ENCODE results near the gene NBAS.

The NBAS gene

DNA sequence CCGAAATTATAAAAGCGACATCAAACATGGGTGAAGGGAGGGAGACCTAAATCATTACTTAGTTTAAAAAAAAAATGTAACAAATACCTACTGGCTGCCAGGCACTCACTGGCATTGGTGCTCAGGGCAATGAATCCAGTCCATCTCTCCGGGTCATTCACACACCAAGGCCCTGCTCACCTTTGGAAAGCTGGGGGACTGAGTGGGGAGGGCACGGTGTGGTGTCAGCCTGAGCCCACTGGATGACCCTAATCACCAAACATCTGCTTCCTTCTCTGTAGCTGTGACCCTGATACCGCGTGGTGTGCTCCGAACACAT lies 30.2 kb upstream of the NBAS start:
- no peak for DNase-seq (ENCODE audit: low spot score)

DNA sequence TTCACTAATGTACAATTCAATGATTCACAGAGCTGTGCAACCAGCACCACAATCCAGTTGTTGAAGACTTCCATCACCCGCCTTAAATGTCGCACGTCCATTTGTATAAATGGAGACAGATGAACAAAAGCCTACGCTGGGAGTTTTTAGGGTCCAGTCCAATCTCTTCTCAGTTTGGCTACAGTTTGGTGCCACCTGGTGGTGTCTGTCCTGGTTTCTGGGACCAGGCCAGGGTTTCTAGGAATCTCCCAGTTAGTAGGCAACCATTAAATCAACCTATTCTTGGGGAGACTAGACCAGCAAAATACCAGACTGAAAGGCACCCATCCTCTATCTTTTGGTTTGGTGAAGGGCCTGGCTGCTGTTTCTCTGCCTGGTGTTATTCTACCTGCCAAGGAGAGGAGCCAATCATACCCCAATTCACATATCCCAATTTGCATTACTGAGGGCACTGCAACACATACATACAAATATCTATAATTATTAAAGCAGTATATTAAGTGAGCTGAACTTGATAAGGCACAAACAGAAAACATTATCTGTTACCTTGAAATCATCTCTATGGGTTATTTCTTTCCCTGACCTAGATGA lies 27.3 kb upstream of the NBAS start:
- DNase-seq (ENCODE audit: low spot score): no peak

DNA sequence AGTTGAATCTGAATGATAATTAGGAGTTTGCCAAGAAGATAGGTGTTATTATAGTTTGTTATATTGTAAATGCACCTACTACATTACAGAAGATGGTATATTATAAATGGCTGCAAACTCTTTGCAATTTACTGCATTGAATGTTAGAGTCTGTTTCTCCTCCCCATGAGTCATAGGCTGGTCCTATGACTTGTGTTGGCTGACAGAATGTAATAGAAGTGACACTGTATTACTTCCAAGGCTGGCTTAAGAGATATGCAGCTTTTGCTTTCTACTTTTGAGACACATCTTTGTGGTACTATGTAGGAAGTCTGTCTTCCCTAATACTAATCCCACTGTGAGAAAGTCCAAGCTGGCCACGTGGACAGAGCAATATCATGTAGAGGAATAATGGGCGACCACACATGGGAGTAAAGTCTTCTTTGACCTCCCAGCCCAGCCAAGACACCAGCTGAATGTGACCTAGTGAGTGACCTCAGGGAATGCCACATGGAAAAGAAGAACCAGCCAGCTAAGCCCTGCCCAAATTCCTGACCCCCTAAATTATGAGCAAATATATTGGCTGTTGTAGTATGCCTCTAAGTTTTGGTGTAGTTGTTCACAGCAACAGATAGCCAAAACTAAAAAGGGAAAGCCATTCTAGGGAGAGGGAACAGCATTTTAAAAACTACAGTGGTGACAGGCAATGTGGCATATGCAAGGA lies 23.8 kb upstream of the NBAS start:
- no peak for DNase-seq (ENCODE audit: low spot score)

DNA sequence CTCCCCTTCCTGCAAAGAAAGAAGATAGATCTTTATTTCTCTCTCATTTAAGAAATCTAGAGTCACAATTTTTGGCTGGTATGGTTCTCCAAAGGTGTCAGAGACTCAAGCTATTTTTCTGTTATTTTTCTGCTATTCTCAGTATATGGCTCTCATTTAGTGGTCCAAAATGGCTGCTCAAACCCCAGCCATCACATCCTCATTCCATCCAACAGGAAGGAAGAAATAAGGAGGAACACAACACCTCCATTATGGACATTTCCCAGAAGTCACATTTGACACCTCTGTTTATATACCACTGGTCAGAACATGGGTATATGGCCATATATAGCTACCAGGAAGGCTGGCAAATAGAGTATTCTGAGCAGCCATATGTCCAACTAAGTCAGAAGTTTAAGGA lies 23.2 kb upstream of the NBAS start:
- DNase-seq (ENCODE audit: low spot score): no peak

DNA sequence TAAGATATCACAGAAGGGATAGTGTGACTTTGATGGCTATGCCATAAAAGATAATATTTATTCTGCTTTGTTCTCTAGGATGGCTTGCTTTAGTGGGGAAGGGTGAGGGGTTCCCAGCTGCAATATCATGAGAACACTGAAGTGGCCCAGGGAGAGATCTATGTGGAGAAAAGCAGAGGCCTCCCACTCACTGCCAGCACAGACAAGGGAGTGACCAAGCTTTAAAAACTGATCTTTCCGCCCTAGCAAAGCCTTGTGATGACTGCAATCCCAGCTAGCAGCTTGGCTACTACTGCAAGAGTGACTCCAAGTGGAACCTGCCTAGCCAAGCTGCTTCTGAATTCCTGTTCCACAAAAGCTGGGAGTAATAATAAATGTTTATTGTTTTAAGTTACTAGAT lies 22.7 kb upstream of the NBAS start:
- no peak for DNase-seq (ENCODE audit: low spot score)

DNA sequence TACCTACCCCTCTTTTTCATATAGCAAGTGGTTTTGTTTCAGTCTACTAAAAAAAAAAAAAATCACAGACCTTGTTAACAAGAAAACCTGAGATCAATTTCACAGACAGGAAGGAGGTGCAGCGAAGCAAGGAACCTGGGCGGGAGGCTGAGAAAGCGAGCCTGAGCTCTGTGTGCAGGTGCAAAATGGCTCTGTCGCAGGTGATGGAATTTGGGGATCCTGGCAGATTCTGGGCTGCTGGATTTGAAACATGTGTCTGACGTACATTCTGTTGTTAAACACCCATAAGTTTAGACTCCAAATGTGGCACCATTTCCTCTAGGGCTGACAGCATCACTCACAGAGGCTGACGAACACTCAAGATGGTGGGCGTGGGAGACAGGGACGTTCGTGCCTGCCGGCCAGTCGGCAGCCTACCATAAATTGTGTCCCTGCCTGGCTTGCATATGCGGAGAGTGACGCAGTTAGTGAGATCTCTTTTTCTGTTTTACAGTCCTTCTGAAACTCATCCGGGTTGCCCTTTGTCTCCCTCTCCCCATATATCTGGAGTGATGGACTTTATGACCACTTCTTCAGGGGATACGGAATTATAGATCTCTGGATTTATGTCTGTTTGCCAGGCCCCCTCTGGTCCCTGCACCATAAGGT lies 21.7 kb upstream of the NBAS start:
- DNase-seq (ENCODE audit: low spot score): no peak

DNA sequence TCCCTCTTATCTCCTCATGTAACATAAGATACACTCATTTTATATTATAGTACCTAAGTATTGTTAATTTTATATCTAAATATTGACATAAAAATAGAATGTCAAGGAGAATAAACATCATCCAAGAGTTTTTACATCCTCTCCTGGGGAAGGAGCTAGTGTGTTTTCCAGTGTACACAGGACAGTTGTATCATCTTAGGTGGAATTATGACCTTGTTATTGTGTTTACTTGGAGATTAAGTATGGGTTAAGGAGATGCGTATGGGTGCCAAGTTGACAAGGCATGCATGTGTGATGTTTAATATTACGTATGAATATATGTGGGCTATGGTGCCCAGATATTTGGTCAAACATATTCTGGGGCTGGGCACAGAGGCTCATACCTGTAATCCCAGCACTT lies 19.3 kb upstream of the NBAS start:
- no peak for DNase-seq (ENCODE audit: low spot score)

DNA sequence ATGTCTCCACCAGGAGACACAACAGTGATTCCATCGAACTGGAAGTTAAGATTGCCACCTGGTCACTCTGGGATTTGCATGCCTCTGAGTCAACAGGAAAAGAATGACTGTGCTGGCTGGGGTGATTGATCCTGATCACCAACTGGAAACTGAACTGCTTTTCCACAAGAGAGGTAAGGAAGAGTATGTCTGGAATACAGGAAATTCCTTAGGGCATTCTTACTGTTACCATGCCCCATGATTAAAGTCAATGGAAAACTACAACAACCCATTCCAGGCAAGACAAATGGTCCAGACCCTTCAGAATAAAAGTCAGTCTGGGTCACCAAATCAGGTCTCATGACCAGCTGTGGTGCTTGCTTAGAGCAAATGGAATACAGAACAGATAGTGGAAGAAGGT lies 18.5 kb upstream of the NBAS start:
- DNase-seq (ENCODE audit: low spot score): no peak

DNA sequence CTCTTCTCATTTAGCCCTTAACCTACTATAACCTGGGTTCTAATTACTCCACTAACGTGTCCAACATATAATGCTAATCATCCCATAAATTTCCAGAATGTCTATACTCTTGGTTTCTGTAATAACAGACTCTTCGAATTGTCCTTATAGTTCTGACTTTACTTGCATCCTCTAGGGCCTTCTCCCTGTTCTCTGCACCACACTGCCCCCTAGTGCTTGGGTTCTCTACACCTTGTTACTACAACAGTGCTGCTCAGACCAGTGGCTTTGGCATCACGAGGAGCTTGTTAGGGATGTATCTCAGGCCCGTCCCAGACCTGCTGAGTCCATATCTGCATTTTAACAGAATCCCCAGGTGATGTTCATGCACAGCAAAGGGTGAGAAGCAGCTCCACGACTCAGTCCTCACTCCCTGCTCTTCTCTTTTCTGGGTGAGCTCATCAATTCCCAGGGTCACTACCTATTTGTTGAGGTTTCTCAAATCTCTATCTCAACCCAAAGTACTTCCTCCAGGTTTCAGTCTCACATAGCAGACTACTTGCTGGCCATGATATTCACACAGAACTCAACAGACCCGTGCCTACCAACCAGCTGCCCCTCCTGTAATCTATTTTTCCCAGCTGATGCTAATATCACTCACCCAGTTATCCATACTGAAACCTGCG lies 16.1 kb upstream of the NBAS start:
- DNase-seq (ENCODE audit: low spot score): peak; percentile 81

DNA sequence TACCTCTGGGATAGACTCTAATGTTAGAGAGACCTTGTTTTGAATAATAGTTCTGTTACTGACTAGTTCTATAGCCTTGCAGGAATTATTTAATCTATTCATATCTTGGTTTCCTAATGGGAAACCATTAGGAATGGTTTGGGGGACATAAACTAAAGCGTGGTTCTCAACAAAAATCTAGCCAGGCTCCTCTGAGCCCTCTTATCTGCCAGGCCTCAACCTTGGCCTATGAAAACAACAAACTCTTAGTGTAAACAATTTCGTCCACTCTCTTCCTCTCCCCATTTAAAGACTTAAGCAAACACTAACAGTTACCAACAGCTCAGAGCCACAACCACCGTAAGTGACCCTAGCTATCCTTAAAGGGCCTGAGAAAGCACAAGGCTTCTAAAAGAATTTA lies 10.6 kb upstream of the NBAS start:
- DNase-seq (ENCODE audit: low spot score): no peak

DNA sequence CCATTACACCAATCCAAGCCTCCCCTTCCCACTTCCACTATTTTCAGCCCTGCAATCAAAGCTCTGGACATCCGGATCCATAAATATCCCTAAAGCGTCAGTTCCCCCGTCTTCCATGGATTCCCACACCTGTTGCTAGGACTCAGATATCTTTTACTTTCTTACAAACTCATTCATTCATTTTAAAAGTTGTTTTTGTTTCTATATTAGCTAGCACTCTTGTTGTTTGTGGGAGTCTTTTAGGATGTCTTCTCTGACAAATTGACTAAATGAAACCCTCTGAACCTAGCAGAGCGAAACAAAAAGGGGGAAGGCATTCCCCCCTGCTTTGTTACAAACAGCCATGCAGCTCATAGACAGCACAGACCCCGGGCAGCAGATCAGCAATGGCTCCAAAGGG lies 9.0 kb upstream of the NBAS start:
- no peak for DNase-seq (ENCODE audit: low spot score)

DNA sequence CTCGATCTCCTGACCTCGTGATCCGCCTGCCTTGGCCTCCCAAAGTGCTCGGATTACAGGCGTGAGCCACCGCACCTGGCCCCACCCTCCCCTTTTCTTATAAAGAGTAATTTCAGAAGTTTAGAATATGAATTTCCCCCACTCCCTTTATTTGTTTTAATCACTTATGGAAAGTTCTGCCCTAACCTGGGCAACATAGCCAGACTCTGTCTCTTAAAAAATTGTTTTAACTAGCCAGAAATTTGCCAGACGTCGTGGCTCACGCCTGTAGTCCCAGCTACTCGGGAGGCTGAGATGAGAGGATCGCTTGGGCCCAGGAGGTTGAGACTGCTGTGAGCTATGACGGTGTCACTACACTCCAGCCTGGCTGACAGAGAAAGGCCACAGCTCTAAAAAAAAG lies 7.7 kb upstream of the NBAS start:
- DNase-seq (ENCODE audit: low spot score): no peak

DNA sequence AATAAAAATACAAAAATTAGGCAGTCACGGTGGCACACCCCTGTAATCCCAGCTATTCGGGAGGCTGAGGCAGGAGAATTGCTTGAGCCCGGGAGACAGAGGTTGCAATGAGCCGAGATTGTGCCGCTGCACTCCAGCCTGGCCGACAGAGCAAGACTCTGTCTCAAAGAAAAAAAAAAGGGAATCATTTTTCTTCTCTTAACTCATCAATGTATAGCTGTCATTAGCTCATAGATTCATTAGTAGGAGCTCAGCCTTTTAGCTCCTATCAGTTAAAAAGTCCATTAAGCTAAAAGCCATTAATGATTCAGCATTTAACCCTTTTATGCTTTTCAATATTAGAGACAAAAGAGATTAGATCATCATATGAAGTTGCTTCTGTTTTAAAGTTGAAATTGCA lies 5.8 kb upstream of the NBAS start:
- no peak for DNase-seq (ENCODE audit: low spot score)

DNA sequence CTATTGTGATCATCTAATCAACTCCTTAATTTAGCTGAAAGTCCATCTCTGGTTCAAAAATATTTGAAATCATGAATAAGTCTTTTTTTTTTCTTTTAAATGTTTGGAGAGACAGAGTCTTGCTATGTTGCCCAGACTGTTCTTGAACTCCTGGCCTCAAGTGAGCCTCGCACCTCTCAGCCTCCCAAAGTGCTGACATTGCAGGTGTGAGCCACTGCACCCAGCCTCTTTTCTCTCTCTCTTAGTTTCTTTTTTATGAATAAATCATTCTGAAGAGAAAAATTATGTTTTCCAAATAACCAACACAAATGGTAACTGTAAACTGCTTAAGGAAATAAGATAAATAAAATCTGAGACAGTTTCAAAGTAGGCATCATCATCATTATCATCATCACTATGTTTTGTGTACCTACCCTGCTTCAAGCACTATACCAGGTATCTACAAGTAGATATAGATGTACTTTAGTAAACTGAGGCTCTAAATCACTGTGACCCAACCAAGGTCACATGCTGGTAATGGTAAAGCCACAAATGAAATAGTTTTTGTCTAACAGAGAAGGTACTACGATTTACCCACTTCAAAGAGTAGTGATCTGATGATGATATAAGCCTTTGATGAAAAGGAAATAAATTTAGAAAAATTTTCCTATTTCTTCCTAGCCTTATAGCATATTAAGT lies 5.0 kb upstream of the NBAS start:
- no peak for DNase-seq (ENCODE audit: low spot score)

DNA sequence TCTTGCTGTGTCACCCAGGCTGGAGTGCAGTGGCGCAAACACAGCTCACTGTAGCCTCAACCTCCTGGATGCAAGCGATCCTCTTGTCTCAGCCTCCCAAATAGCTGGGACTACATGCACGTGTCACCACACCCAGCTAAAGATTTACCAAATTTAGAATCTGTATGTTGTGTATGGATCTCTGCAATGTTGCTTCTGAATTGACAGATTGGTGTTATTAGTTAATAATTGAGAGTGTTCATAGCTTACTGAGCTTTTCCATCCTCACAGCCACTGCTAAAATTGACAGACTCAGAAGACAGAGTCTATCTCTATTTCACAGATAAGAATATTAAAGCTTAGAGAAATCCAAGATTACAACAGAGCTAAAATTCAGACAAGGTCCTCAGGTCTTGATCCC lies 4.3 kb upstream of the NBAS start:
- no peak for DNase-seq (ENCODE audit: low spot score)

DNA sequence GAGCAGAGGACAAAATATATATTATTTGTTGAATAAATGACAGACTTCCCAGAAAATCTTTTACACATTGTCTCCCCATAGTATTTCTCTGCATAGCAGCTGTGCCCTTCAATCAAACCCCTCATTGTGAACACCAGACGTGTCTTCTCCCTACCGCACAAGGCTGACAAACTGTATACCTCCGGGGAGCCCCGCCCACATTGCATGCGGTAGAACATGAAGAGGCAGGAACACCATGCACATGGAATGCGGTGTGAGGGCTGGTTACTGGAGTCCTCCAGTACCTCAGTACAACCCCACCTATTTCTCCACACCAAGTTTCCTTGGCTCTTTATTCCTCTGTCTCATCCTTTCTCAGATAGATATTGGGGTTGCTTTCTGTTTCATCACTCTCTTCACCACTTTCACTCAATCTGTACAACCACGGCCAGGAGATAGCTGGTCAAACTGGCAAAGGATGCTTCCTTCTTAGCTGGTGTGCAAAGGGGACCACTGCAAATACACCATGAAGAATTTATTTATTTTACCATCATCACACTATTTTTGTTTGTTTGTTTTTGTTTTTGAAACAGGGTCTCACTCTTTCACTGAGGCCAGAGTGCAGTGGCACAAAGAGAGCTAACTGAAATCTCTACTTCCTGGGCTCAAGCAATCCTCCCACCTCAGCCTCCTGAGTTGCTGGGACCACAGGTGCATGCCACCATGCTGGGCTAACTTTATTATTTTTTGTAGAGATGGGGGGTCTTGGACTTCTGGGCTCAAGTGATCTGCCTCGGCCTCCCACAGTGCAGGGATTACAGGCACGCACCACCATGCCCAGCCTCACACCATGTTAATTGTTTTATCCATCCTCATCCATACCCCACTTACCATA lies 2.3 kb upstream of the NBAS start:
- no peak for DNase-seq (ENCODE audit: low spot score)

DNA sequence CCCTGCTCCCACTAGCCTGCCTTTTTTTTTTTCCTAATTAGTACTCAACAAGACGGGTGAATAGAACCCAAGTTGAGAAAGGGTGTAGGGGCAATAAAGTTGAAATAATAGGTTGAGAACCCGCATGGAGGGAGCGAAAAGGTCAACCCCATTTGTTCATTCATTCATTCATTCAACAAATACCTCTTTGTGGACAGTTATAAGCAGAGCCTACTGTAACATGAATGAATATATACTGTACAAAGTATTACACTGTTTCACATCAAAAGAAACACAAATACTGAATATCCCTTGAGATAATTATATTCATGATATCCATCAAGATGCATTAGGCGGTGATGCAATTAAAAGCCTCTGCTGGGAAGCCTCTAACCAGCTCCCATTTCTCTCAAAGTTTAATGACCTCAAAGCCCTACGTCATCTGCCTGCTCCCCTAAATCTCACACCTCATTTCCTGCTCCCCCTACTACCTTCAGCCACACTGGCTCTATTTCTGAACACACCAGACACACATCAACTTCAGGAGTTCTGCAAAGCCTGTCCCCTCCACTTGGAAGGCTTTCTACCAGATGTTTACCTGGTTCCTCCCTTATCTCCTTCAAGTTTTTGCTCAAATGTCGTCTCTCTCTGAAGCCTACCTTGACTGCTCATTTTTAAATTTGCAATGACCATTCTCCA lies 1.4 kb upstream of the NBAS start:
- DNase-seq (ENCODE audit: low spot score): no peak

DNA sequence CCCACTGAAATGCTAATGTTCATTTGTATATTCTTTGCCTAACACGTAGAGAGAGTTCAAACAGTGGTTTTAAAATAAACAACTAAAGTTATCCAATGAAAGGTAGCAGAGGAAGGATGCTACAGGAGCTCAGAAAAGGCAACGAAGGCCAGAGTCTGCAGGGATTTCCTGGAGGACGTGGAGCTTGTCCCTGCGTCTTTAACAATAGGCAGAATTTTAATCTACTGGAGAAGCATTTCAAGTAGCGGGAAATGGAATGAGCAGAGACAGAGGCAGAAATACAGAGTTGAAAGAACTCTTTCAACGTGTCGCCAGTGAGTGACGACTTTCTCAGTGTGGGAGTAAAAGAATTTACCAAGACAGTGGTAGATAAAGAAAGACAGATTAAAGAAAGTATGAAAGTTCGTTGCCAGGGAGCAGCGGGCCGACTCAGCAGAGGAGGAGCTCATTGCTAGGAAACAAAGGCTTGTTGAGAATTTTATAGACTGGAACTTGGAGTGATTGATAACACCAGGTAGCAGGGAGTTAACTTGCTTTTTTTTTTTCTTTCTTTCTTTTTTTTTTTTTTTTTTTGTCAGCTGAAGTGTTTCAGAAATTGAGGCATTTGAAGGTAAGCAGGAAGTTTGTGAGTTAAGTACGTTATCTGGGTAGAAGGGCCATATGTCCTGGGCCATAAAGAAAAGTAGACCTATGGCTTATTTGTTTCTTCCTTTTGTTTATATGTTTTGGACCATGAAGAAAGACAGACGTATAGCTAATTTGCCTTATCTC lies 625 bp upstream of the NBAS start:
- peak; percentile 5 for DNase-seq (ENCODE audit: low spot score)

DNA sequence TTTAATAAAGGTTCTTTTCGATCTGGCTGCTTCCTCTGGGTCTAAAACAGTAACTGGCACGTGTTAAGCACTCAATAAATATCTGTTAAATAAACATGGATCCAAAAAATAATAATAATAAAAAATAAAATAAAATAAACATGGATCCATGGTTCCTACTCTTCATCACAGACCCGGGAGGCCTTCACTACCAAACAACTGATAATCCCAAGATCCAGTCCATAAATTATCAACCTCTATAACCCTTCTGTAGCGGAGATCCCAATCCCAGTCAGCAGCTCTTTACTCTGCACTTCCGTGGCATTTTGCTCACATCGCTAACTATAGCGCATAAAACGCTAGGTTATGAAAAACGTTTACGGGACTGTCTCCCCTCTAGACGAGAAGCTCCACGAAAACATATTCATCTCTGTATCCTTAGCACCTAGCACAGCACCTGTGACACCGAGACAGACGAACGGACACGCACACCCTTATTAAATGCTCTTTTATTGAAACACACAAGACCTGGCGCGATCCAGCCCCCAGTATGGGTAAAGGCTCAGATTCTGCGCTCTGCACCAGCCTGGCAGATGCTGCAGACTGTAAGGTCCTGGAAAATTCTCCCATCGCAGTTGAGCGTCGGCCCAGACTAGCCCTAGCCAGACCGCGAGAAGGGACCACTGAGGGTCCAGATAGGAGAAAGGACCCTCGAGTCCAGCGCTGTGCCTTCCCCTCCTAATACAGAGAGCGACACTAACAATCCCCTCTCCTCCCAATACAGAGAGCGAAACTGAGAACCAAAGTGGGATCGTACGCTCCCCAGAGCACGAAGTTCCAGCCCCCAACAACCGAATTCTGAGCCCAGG lies 770 bp downstream of the NBAS start:
- no peak for DNase-seq (ENCODE audit: low spot score)

Data from CD4-positive, alpha-beta T cell treated with Interleukin-6 at 100 ng/mL for 8 hours (primary cell).